ENCODE measurements around the gene SSTR4.
A peak's percentile ranks its signal among the peaks of the same experiment; 100 is the strongest.
"Not testable (repeated sequence)": the region's sequence is repeated elsewhere in the genome, so short reads cannot be mapped to it uniquely, and the experiment has no call there.

Gene SSTR4

GRCh38 chr20:23034721-23035671, at the start of gene SSTR4:
TSS of gene SSTR4 (plus strand) at chr20:23035312. CDS start at chr20:23035484, 172 bp downstream.
- Histone ChIP-seq H3K9ac (ENCODE audit: low read length in 2 of 2) (no peak within 1 kb of the TSS), H3K27ac (ENCODE audit: low read length) (no peak within 1 kb of the TSS), H3K27me3 (ENCODE audit: control insufficient read depth in 1 of 2, insufficient read depth in 2 of 2, low read length in 2 of 2) (peaks cover 17 to 24% of the 10 kb centered on the region in 2 donors), H3K4me3 (ENCODE audit: low read length in 2 of 2) (peak within 1 kb of the TSS in 1 of 2 donors; percentile 29), H3K9me3 (ENCODE audit: control insufficient read depth in 2 of 2, low read length in 2 of 2) (no peaks in the 10 kb centered on the region), H3K4me1 (ENCODE audit: control insufficient read depth, insufficient read depth, low read length) (peaks cover 3% of the 10 kb centered on the region), H3K36me3 (ENCODE audit: control insufficient read depth in 2 of 2, insufficient read depth in 2 of 2, low read length in 2 of 2) (no peaks in the 10 kb centered on the region)

GRCh38 chr20:22986601-22987000, 48.5 kb upstream of the SSTR4 start:
- Histone ChIP-seq H3K36me3 (ENCODE audit: control insufficient read depth in 2 of 2, insufficient read depth in 2 of 2, low read length in 2 of 2) (no peaks in the 10 kb centered on the region), H3K27ac (ENCODE audit: low read length) (no peak overlapping the region), H3K4me1 (ENCODE audit: control insufficient read depth, insufficient read depth, low read length) (no peaks in the 10 kb centered on the region), H3K4me3 (ENCODE audit: low read length in 2 of 2) (no peak overlapping the region), H3K27me3 (ENCODE audit: control insufficient read depth in 1 of 2, insufficient read depth in 2 of 2, low read length in 2 of 2) (no peaks in the 10 kb centered on the region), H3K9me3 (ENCODE audit: control insufficient read depth in 2 of 2, low read length in 2 of 2) (no peaks in the 10 kb centered on the region), H3K9ac (ENCODE audit: low read length in 2 of 2) (no peak overlapping the region)

- not testable (repeated sequence) for H3K27ac ChIP-seq (ENCODE audit: low read length); H3K9ac ChIP-seq (ENCODE audit: low read length in 2 of 2); H3K4me3 ChIP-seq (ENCODE audit: low read length in 2 of 2); H3K27me3 ChIP-seq (ENCODE audit: control insufficient read depth in 1 of 2, insufficient read depth in 2 of 2, low read length in 2 of 2); H3K36me3 ChIP-seq (ENCODE audit: control insufficient read depth in 2 of 2, insufficient read depth in 2 of 2, low read length in 2 of 2); H3K9me3 ChIP-seq (ENCODE audit: control insufficient read depth in 2 of 2, low read length in 2 of 2); H3K4me1 ChIP-seq (ENCODE audit: control insufficient read depth, insufficient read depth, low read length)
Measured at GRCh38 chr20:22991424-22991823, 43.7 kb upstream of the SSTR4 start.

GRCh38 chr20:22993823-22994222, 41.3 kb upstream of the SSTR4 start:
- no peaks in the 10 kb centered on the region for H3K9me3 ChIP-seq (ENCODE audit: control insufficient read depth in 2 of 2, low read length in 2 of 2)

GRCh38 chr20:22995923-22996322, 39.2 kb upstream of the SSTR4 start:
- no peaks in the 10 kb centered on the region for H3K9me3 ChIP-seq (ENCODE audit: control insufficient read depth in 2 of 2, low read length in 2 of 2)

More at GRCh38 chr20:22993823-22994222, 41.3 kb upstream of the SSTR4 start:
- Histone ChIP-seq H3K27ac (ENCODE audit: low read length) (no peak overlapping the region), H3K27me3 (ENCODE audit: control insufficient read depth in 1 of 2, insufficient read depth in 2 of 2, low read length in 2 of 2) (no peaks in the 10 kb centered on the region), H3K4me1 (ENCODE audit: control insufficient read depth, insufficient read depth, low read length) (no peaks in the 10 kb centered on the region), H3K4me3 (ENCODE audit: low read length in 2 of 2) (no peak overlapping the region), H3K36me3 (ENCODE audit: control insufficient read depth in 2 of 2, insufficient read depth in 2 of 2, low read length in 2 of 2) (no peaks in the 10 kb centered on the region), H3K9ac (ENCODE audit: low read length in 2 of 2) (no peak overlapping the region)

GRCh38 chr20:22998476-22998875, 36.6 kb upstream of the SSTR4 start:
- no peak overlapping the region for H3K9ac ChIP-seq (ENCODE audit: low read length in 2 of 2)
- H3K4me3 ChIP-seq (ENCODE audit: low read length in 2 of 2), result no peak overlapping the region

More at GRCh38 chr20:22995923-22996322, 39.2 kb upstream of the SSTR4 start:
- H3K27ac ChIP-seq (ENCODE audit: low read length), result no peak overlapping the region
- no peaks in the 10 kb centered on the region for H3K4me1 ChIP-seq (ENCODE audit: control insufficient read depth, insufficient read depth, low read length)
- no peak overlapping the region for H3K9ac ChIP-seq (ENCODE audit: low read length in 2 of 2)
- H3K36me3 ChIP-seq (ENCODE audit: control insufficient read depth in 2 of 2, insufficient read depth in 2 of 2, low read length in 2 of 2), result no peaks in the 10 kb centered on the region
- H3K4me3 ChIP-seq (ENCODE audit: low read length in 2 of 2), result no peak overlapping the region
- no peaks in the 10 kb centered on the region for H3K27me3 ChIP-seq (ENCODE audit: control insufficient read depth in 1 of 2, insufficient read depth in 2 of 2, low read length in 2 of 2)

GRCh38 chr20:22999756-23000155, 35.4 kb upstream of the SSTR4 start:
- Histone ChIP-seq H3K9ac (ENCODE audit: low read length in 2 of 2) (no peak overlapping the region), H3K27ac (ENCODE audit: low read length) (no peak overlapping the region), H3K36me3 (ENCODE audit: control insufficient read depth in 2 of 2, insufficient read depth in 2 of 2, low read length in 2 of 2) (no peaks in the 10 kb centered on the region), H3K4me3 (ENCODE audit: low read length in 2 of 2) (no peak overlapping the region), H3K27me3 (ENCODE audit: control insufficient read depth in 1 of 2, insufficient read depth in 2 of 2, low read length in 2 of 2) (no peaks in the 10 kb centered on the region), H3K9me3 (ENCODE audit: control insufficient read depth in 2 of 2, low read length in 2 of 2) (no peaks in the 10 kb centered on the region), H3K4me1 (ENCODE audit: control insufficient read depth, insufficient read depth, low read length) (no peaks in the 10 kb centered on the region)

More at GRCh38 chr20:22998476-22998875, 36.6 kb upstream of the SSTR4 start:
- Histone ChIP-seq H3K9me3 (ENCODE audit: control insufficient read depth in 2 of 2, low read length in 2 of 2) (no peaks in the 10 kb centered on the region), H3K27me3 (ENCODE audit: control insufficient read depth in 1 of 2, insufficient read depth in 2 of 2, low read length in 2 of 2) (no peaks in the 10 kb centered on the region), H3K27ac (ENCODE audit: low read length) (no peak overlapping the region), H3K4me1 (ENCODE audit: control insufficient read depth, insufficient read depth, low read length) (no peaks in the 10 kb centered on the region), H3K36me3 (ENCODE audit: control insufficient read depth in 2 of 2, insufficient read depth in 2 of 2, low read length in 2 of 2) (no peaks in the 10 kb centered on the region)

- H3K27ac ChIP-seq (ENCODE audit: low read length), result no peak overlapping the region
- no peak overlapping the region for H3K9ac ChIP-seq (ENCODE audit: low read length in 2 of 2)
- no peak overlapping the region for H3K4me3 ChIP-seq (ENCODE audit: low read length in 2 of 2)
- no peaks in the 10 kb centered on the region for H3K36me3 ChIP-seq (ENCODE audit: control insufficient read depth in 2 of 2, insufficient read depth in 2 of 2, low read length in 2 of 2)
- H3K27me3 ChIP-seq (ENCODE audit: control insufficient read depth in 1 of 2, insufficient read depth in 2 of 2, low read length in 2 of 2), result no peaks in the 10 kb centered on the region
- H3K9me3 ChIP-seq (ENCODE audit: control insufficient read depth in 2 of 2, low read length in 2 of 2), result no peaks in the 10 kb centered on the region
- no peaks in the 10 kb centered on the region for H3K4me1 ChIP-seq (ENCODE audit: control insufficient read depth, insufficient read depth, low read length)
Measured at GRCh38 chr20:23000232-23000947, 34.7 kb upstream of the SSTR4 start.

- Histone ChIP-seq H3K27me3 (ENCODE audit: control insufficient read depth in 1 of 2, insufficient read depth in 2 of 2, low read length in 2 of 2) (no peaks in the 10 kb centered on the region), H3K27ac (ENCODE audit: low read length) (no peak overlapping the region), H3K4me1 (ENCODE audit: control insufficient read depth, insufficient read depth, low read length) (no peaks in the 10 kb centered on the region), H3K9ac (ENCODE audit: low read length in 2 of 2) (no peak overlapping the region), H3K36me3 (ENCODE audit: control insufficient read depth in 2 of 2, insufficient read depth in 2 of 2, low read length in 2 of 2) (no peaks in the 10 kb centered on the region), H3K4me3 (ENCODE audit: low read length in 2 of 2) (no peak overlapping the region), H3K9me3 (ENCODE audit: control insufficient read depth in 2 of 2, low read length in 2 of 2) (no peaks in the 10 kb centered on the region)
Measured at GRCh38 chr20:23002276-23002675, 32.8 kb upstream of the SSTR4 start.

GRCh38 chr20:23003077-23003635, 32.0 kb upstream of the SSTR4 start:
- Histone ChIP-seq H3K9me3 (ENCODE audit: control insufficient read depth in 2 of 2, low read length in 2 of 2) (no peaks in the 10 kb centered on the region), H3K4me1 (ENCODE audit: control insufficient read depth, insufficient read depth, low read length) (no peaks in the 10 kb centered on the region), H3K9ac (ENCODE audit: low read length in 2 of 2) (no peak overlapping the region), H3K4me3 (ENCODE audit: low read length in 2 of 2) (no peak overlapping the region), H3K27me3 (ENCODE audit: control insufficient read depth in 1 of 2, insufficient read depth in 2 of 2, low read length in 2 of 2) (no peaks in the 10 kb centered on the region), H3K36me3 (ENCODE audit: control insufficient read depth in 2 of 2, insufficient read depth in 2 of 2, low read length in 2 of 2) (no peaks in the 10 kb centered on the region), H3K27ac (ENCODE audit: low read length) (no peak overlapping the region)
